CD14-positive monocyte (primary cell): Measurements from ENCODE around the gene GTPBP10. TPM values are rescaled to one million over a fixed set of nuclear protein-coding genes. Genes with fewer than 3 reads are reported as not detected.

ENCODE experiments used
- DNase-seq, 3 donors: peaks; one replicate each; pipeline ENCODE4 v3.0.0-alpha.2; 2011 to 2022
- H2AFZ ChIP-seq: 2 replicates; pipeline ENCODE4 v1.6.0; 2012; ENCODE audit warnings: mild to moderate bottlenecking, low read depth, low read length, inconsistent platforms; ENCODE audit not compliant: insufficient read depth, poor library complexity, severe bottlenecking
- H3K27ac ChIP-seq, 2 donors: 1 replicate in 1 of 2; 2 replicates in 1 of 2; pipeline ENCODE4 v1.5.1; 2012 to 2013; ENCODE audit warnings: low read length in 2 of 2, control low read depth in 1 of 2, inconsistent platforms in 1 of 2, low read depth in 1 of 2, mild to moderate bottlenecking in 1 of 2
- H3K27me3 ChIP-seq, 2 donors: one replicate each; pipeline versions ENCODE4 v1.6.0 to v1.6.1; 2011 to 2013; ENCODE audit warnings: low read length in 2 of 2; ENCODE audit not compliant: control insufficient read depth in 2 of 2, insufficient read depth in 2 of 2
- H3K36me3 ChIP-seq, 2 donors: replicated peaks in 1 of 2; 1 replicate in 1 of 2; 2 replicates in 1 of 2; pipeline versions ENCODE4 v1.5.1 to v1.6.1; 2012 to 2013; ENCODE audit warnings: low read length in 2 of 2, control low read depth in 1 of 2, inconsistent platforms in 1 of 2, mild to moderate bottlenecking in 1 of 2; ENCODE audit not compliant: insufficient read depth in 2 of 2, control insufficient read depth in 1 of 2
- H3K4me1 ChIP-seq, 2 donors: 1 replicate in 1 of 2; 2 replicates in 1 of 2; pipeline versions ENCODE4 v1.5.1 to v1.6.1; 2012 to 2013; ENCODE audit warnings: low read length in 2 of 2, control low read depth in 1 of 2, inconsistent platforms in 1 of 2, mild to moderate bottlenecking in 1 of 2, moderate library complexity in 1 of 2; ENCODE audit not compliant: insufficient read depth in 2 of 2, control insufficient read depth in 1 of 2
- H3K4me2 ChIP-seq: replicated peaks from 2 replicates; pipeline ENCODE3; 2012; ENCODE audit warnings: low read length, moderate library complexity, mild to moderate bottlenecking; ENCODE audit not compliant: poor library complexity, severe bottlenecking; ENCODE audit errors: extremely low read depth
- H3K4me3 ChIP-seq, 3 experiments: fragments of 200-600 bp in 1 of 3; sonication (generic) in 1 of 3; replicated peaks in 1 of 3; 1 replicate in 2 of 3; 2 replicates in 1 of 3; pipeline ENCODE4 v1.5.1; 2011 to 2013; ENCODE audit warnings: low read length in 3 of 3, mild to moderate bottlenecking in 3 of 3, control low read depth in 2 of 3, low read depth in 2 of 3, inconsistent platforms in 1 of 3, moderate library complexity in 1 of 3
- H3K79me2 ChIP-seq: 2 replicates; pipeline ENCODE4 v1.6.0; 2012; ENCODE audit warnings: mild to moderate bottlenecking, control low read depth, inconsistent platforms, low read length, moderate library complexity; ENCODE audit not compliant: insufficient read depth
- H3K9ac ChIP-seq: 2 replicates; pipeline ENCODE4 v1.6.0; 2017; ENCODE audit warnings: low read length, mild to moderate bottlenecking; ENCODE audit not compliant: insufficient read depth, poor library complexity, severe bottlenecking
- H3K9me3 ChIP-seq, 2 donors: replicated peaks in 1 of 2; 1 replicate in 1 of 2; 2 replicates in 1 of 2; pipeline versions ENCODE4 v1.5.1 to v1.6.1; 2012 to 2013; ENCODE audit warnings: low read length in 2 of 2, control low read depth in 1 of 2; ENCODE audit not compliant: control insufficient read depth in 1 of 2, insufficient read depth in 1 of 2
- H4K20me1 ChIP-seq: 2 replicates; pipeline ENCODE4 v1.6.0; 2012; ENCODE audit warnings: mild to moderate bottlenecking, low read length, control low read depth, moderate library complexity; ENCODE audit not compliant: insufficient read depth
- H3K27ac Mint-ChIP-seq, 7 donors: one replicate each; pipeline ENCODE4 v1.8.0; 2020; ENCODE audit warnings: mild to moderate bottlenecking in 7 of 7, mixed read lengths in 7 of 7, moderate library complexity in 6 of 7, inconsistent platforms in 2 of 7
- H3K27me3 Mint-ChIP-seq, 3 donors: one replicate each; pipeline ENCODE4 v1.8.0; 2021 to 2022; ENCODE audit warnings: low read depth in 3 of 3, mild to moderate bottlenecking in 3 of 3, mixed read lengths in 3 of 3, moderate library complexity in 3 of 3, inconsistent platforms in 1 of 3
- H3K36me3 Mint-ChIP-seq, 2 donors: one replicate each; pipeline ENCODE4 v1.8.0; 2020; ENCODE audit warnings: mixed read lengths in 2 of 2, inconsistent platforms in 1 of 2, mild to moderate bottlenecking in 1 of 2
- H3K4me1 Mint-ChIP-seq: one replicate; pipeline ENCODE4 v1.8.0; 2020; ENCODE audit warnings: mild to moderate bottlenecking, mixed read lengths
- H3K4me3 Mint-ChIP-seq, 2 donors: one replicate each; pipeline ENCODE4 v1.8.0; 2020; ENCODE audit warnings: mild to moderate bottlenecking in 2 of 2, mixed read lengths in 2 of 2, moderate library complexity in 1 of 2
- H3K9me3 Mint-ChIP-seq, 7 donors: one replicate each; pipeline ENCODE4 v1.8.0; 2020 to 2022; ENCODE audit warnings: mixed read lengths in 7 of 7, mild to moderate bottlenecking in 6 of 7, moderate library complexity in 6 of 7, inconsistent platforms in 2 of 7
- WGBS: methylation state at CpG from one replicate; pipeline ENCODE4 v1.1.5; 2013; ENCODE audit warnings: missing lambda C conversion rate; ENCODE audit not compliant: insufficient coverage; 5-methylcytosine and 5-hydroxymethylcytosine counted together
- intact Hi-C, 2 donors: fragments of 100-400 bp; cut with micrococcal nuclease; formaldehyde crosslinking; loops; one replicate each; pipeline versions ENCODE4 v1.15.0 to v1.15.1; 2023
- polyA plus RNA-seq, 3 donors: library from polyadenylated mRNA; depleted of rRNA in 1 of 3; unstranded in 2 of 3; stranded (reverse) in 1 of 3; fragments of 300-500 nt in 2 of 3; fragments of >200 nt in 1 of 3; fragmentation: Illumina TruSeq in 2 of 3; gene quantifications; 1 replicate in 2 of 3; 2 replicates in 1 of 3; pipeline ENCODE4 v1.2.3, GENCODE V29; 2012 to 2021
- TF ChIP-seq, protein P1 (sequence below): fragments of 200-600 bp; IDR thresholded peaks from one replicate; pipeline ENCODE4 v1.8.0; 2022; ENCODE audit warnings: antibody characterized with exemption, mild to moderate bottlenecking

Gene GTPBP10
- polyA plus RNA-seq, 3 donors, result 7.0 to 12.2 (median 10.4) TPM

DNA sequence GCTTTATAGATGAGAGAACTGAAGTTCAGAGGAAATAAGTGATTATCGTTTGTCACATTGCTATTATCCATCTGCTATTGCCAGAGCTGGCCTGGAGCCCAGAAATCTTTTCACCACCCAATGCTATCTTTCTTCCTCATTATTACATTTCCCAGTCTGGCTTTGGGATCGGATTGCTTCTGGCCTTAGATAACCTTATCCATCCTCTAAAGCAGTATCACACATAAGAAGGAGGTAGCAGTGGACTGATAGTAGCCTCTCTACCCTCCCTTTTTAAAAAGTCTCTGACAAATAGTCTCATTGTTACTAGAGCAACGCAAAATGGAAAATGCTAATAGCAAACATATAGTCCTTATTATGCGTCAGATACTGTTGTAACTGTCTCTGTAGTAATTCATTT is 55.5 kb downstream of the GTPBP10 start:
- Mint-ChIP-seq H3K4me3 (no peak overlapping the region), H3K27ac (no peak overlapping the region), H3K4me1 (peaks cover 16% of the 10 kb centered on the region), H3K9me3 (peaks cover 8 to 20% (median 13%) of the 10 kb centered on the region in 7 donors), H3K27me3 (peaks cover 0 to 5% (median 3%) of the 10 kb centered on the region in 3 donors), H3K36me3 (peaks cover 0 to 1% of the 10 kb centered on the region in 2 donors)
- intact Hi-C loops, result no loop called here
- peaks cover 5 to 10% of the 10 kb centered on the region in 2 donors for H3K4me1 ChIP-seq
- H4K20me1 ChIP-seq, result no peaks in the 10 kb centered on the region
- peaks cover 0 to 2% of the 10 kb centered on the region in 2 donors for H3K27me3 ChIP-seq
- no peak overlapping the region for H2AFZ ChIP-seq
- no peak overlapping the region for H3K27ac ChIP-seq
- H3K4me3 ChIP-seq, result no peak overlapping the region
- no peak for DNase-seq
- no peaks in the 10 kb centered on the region for H3K36me3 ChIP-seq
- H3K9me3 ChIP-seq, result peaks cover 4 to 12% of the 10 kb centered on the region in 2 donors
- TF ChIP-seq, protein P1, sequence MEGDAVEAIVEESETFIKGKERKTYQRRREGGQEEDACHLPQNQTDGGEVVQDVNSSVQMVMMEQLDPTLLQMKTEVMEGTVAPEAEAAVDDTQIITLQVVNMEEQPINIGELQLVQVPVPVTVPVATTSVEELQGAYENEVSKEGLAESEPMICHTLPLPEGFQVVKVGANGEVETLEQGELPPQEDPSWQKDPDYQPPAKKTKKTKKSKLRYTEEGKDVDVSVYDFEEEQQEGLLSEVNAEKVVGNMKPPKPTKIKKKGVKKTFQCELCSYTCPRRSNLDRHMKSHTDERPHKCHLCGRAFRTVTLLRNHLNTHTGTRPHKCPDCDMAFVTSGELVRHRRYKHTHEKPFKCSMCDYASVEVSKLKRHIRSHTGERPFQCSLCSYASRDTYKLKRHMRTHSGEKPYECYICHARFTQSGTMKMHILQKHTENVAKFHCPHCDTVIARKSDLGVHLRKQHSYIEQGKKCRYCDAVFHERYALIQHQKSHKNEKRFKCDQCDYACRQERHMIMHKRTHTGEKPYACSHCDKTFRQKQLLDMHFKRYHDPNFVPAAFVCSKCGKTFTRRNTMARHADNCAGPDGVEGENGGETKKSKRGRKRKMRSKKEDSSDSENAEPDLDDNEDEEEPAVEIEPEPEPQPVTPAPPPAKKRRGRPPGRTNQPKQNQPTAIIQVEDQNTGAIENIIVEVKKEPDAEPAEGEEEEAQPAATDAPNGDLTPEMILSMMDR, result no peak
- H3K79me2 ChIP-seq, result no peaks in the 10 kb centered on the region
- no CpG with 5 or more reads among the region's 4 CpGs for WGBS
- no peak overlapping the region for H3K9ac ChIP-seq
- no peak overlapping the region for H3K4me2 ChIP-seq

DNA sequence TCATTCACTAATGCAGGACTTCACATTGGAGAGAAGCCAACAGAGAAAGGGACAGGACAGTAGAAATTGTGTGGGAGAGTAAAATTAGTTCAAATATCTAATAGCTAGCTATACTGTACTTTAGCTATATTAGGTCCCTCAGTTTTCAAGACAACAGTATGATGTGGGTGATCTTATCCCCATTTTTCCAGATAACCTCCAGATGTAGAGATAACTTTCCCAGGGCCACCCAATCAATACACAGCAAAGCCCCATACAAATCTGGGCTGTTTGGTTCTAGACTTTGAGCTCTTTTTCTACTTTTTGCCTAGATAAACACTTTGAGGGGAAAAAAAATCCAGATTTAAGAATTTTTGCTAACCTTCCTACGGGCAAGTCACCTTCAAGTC is 56.3 kb downstream of the GTPBP10 start:
- Histone ChIP-seq H3K36me3 (no peaks in the 10 kb centered on the region), H3K4me2 (peak overlapping the region; percentile 84), H3K9ac (peak overlapping the region; percentile 55), H3K4me3 (peak overlapping the region; percentile 66 to 78 (median 66)), H3K79me2 (no peaks in the 10 kb centered on the region), H3K27me3 (peaks cover 0 to 2% of the 10 kb centered on the region in 2 donors), H3K27ac (no peak overlapping the region), H3K9me3 (peaks cover 4 to 11% of the 10 kb centered on the region in 2 donors), H2AFZ (peak overlapping the region; percentile 77), H4K20me1 (no peaks in the 10 kb centered on the region), H3K4me1 (peaks cover 5 to 10% of the 10 kb centered on the region in 2 donors)
- H3K27me3 Mint-ChIP-seq, result peaks cover 0 to 5% (median 3%) of the 10 kb centered on the region in 3 donors
- H3K27ac Mint-ChIP-seq, result peak overlapping the region in 1 of 7 donors; percentile 84
- no peak for DNase-seq
- peaks cover 16% of the 10 kb centered on the region for H3K4me1 Mint-ChIP-seq
- WGBS, result no CpG with 5 or more reads among the region's 1 CpG
- H3K36me3 Mint-ChIP-seq, result peaks cover 1 to 2% of the 10 kb centered on the region in 2 donors
- TF ChIP-seq, protein P1, result no peak
- intact Hi-C loops, result no loop called here
- H3K4me3 Mint-ChIP-seq, result peak overlapping the region; percentile 91 to 98
- H3K9me3 Mint-ChIP-seq, result peaks cover 8 to 17% (median 10%) of the 10 kb centered on the region in 7 donors
